Pancreas (tissue), 10 donors: Measurements from ENCODE around the gene AIRE. TPM values are rescaled to one million over a fixed set of nuclear protein-coding genes. Genes with fewer than 3 reads are reported as not detected.
"Not testable (repeated sequence)": the region's sequence is repeated elsewhere in the genome, so short reads cannot be mapped to it uniquely, and the experiment has no call there.

ENCODE experiments used
- ATAC-seq, 4 donors: fragments of 200-7000 bp; cut with Tn5 transposase; one replicate each; pipeline versions ENCODE4 v1.8.0 to v1.9.1; 2020; ENCODE audit warnings: mild to moderate bottlenecking in 4 of 4, moderate library complexity in 4 of 4
- DNase-seq, 6 donors: peaks; one replicate each; pipeline ENCODE4 v3.0.0-alpha.2; 2020
- FAIRE-seq: peaks from 2 replicates; lab custom pipeline; 2012; peaks lifted over from hg19 to GRCh38; lab: Jason Lieb, UNC
- H3K27ac ChIP-seq, 4 donors: fragments of 200-600 bp; sonication (generic); 1 replicate in 3 of 4; 2 replicates in 1 of 4; pipeline versions ENCODE4 v1.5.0 to v1.8.0; 2020
- H3K27me3 ChIP-seq, 4 donors: fragments of 200-600 bp; one replicate each; pipeline ENCODE4 v1.8.0; 2021
- H3K36me3 ChIP-seq, 3 donors: fragments of 200-600 bp; sonication (generic) in 1 of 3; one replicate each; pipeline versions ENCODE4 v1.5.0 to v1.8.0; 2020 to 2021
- H3K4me1 ChIP-seq, 3 donors: fragments of 200-600 bp; one replicate each; pipeline ENCODE4 v1.8.0; 2021
- H3K4me3 ChIP-seq, 4 donors: fragments of 200-600 bp; sonication (generic) in 2 of 4; one replicate each; pipeline versions ENCODE4 v1.5.0 to v1.8.0; 2020 to 2021
- H3K9me3 ChIP-seq, 4 donors: fragments of 200-600 bp; one replicate each; pipeline ENCODE4 v1.8.0; 2021
- WGBS, 2 donors: extraction: QIAGEN DNeasy Blood & Tissue Kit; methylation state at CpG; one replicate each; pipeline ENCODE4 v1.1.7; 2013; 5-methylcytosine and 5-hydroxymethylcytosine counted together
- intact Hi-C, 3 donors: fragments of 100-400 bp; cut with DNase I; formaldehyde crosslinking; loops; one replicate each; pipeline versions ENCODE4 v1.11.1 to v1.14.2; 2022
- polyA plus RNA-seq, 2 donors: library from polyadenylated mRNA; stranded (reverse); fragments of 200-250 nt; gene quantifications; one replicate each; pipeline ENCODE4 v1.2.3, GENCODE V29; 2013
- total RNA-seq, 6 donors: library from RNA; stranded (reverse); fragmentation: NEBNext Ultra II Directional in 4 of 6; extraction: Animal tissue kit (Norgen Biotek cat#: 25700) in 4 of 6; gene quantifications; one replicate each; pipeline versions ENCODE4 v1.2.1 to v1.2.4, GENCODE V29; 2021 to 2023
- TF ChIP-seq, protein P1 (sequence below), 4 donors: fragments of 200-600 bp; sonication (generic) in 3 of 4; IDR thresholded peaks; one replicate each; pipeline versions ENCODE4 v1.5.0 to v1.8.0; 2021; ENCODE audit warnings: antibody characterized with exemption in 4 of 4
- donor health status: healthy with polysubstance abuse.
- donor health status: DM: no; HTN: no; CAD: no; lungs with moderate emphysema.
- donor health status: DM: no; HTN: no; CAD: no.
- donor health status: control.
- donor health status: control.
- donor health status: Bipolar disorder and iron deficiency.
- donor health status: DM: yes; HTN: yes; CAD: no.
- donor health status: DM: no; HTN: no; CAD: no.
- donor health status: DM: no; HTN: no; CAD: no.
- donor health status: DM: yes; HTN: yes; CAD: no.

AIRE gene
- total RNA-seq (not detected), polyA plus RNA-seq (under 1 TPM in 1 of 2 donors, not detected in 1; 0.02 TPM)

DNA sequence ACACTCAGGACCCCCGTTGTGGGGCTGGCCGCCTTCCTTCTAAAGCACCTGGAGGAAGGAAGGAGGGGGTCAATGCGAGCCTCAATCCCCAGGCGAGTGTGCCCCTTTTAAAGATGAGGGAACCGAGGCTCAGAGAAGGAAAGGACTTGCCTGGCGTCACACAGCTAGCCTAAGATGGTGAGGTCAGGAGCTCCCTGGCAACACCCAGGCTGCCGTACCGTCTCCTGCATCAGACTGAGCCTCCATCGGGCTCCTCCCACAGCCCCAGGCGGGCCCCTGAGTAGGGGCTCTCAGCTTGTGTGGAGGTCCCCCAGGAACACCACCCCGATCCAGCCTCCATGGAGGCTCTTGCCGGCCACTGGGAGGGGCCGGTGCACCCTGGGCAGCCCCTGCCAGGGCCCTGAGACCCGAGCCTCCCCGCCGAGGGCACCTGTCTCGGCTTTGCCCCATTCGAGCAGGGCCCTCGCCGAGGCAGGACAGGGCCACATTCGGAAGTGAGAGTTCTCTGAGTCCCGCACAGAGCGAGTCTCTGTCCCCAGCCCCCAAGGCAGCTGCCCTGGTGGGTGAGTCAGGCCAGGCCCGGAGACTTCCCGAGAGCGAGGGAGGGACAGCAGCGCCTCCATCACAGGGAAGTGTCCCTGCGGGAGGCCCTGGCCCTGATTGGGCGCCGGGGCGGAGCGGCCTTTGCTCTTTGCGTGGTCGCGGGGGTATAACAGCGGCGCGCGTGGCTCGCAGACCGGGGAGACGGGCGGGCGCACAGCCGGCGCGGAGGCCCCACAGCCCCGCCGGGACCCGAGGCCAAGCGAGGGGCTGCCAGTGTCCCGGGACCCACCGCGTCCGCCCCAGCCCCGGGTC is at the start of gene AIRE:
Gene AIRE (plus strand): TSS at position 739 of the 855 bp plus-strand sequence. CDS start 131 bp downstream, outside the sequence.
- WGBS, 2 donors = 21 to 32% methylated on average over 34 to 56 of the region's 56 CpGs
- intact Hi-C loops = no loop called here
- FAIRE-seq (no peak), DNase-seq (peak in 3 of 6 donors; percentile 27 to 60 (median 60)), ATAC-seq (peak in 3 of 4 donors; percentile 34 to 64 (median 44))
- Histone ChIP-seq H3K4me3 (peak within 1 kb of the TSS in 1 of 4 donors; percentile 27), H3K27me3 (no peaks in the 10 kb centered on the region), H3K36me3 (no peaks in the 10 kb centered on the region), H3K9me3 (no peaks in the 10 kb centered on the region), H3K4me1 (no peaks in the 10 kb centered on the region), H3K27ac (no peak within 1 kb of the TSS)
- TF ChIP-seq, protein P1, sequence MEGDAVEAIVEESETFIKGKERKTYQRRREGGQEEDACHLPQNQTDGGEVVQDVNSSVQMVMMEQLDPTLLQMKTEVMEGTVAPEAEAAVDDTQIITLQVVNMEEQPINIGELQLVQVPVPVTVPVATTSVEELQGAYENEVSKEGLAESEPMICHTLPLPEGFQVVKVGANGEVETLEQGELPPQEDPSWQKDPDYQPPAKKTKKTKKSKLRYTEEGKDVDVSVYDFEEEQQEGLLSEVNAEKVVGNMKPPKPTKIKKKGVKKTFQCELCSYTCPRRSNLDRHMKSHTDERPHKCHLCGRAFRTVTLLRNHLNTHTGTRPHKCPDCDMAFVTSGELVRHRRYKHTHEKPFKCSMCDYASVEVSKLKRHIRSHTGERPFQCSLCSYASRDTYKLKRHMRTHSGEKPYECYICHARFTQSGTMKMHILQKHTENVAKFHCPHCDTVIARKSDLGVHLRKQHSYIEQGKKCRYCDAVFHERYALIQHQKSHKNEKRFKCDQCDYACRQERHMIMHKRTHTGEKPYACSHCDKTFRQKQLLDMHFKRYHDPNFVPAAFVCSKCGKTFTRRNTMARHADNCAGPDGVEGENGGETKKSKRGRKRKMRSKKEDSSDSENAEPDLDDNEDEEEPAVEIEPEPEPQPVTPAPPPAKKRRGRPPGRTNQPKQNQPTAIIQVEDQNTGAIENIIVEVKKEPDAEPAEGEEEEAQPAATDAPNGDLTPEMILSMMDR (IDR thresholded peaks at IDR 0.05) = no peak

DNA sequence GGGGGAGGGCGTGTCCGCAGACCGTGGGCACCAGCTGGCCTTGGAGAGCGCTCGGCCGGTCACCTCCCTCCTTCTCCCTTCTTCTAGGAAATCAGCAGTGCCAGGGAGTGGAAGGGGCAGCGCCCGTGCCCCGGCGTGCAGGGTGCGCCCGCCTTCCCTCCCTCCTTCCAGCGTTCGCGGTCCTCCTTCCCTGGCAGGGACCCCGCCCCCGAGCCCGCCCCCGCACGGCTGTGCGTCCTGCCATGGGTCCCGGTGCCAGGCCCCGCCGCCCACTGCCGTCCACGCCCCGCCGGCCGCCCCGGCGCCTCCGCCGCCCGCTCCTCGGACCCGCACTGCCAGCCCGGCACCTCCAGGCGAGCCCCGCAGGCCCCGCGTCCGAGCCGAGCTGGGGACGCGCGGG is 45.3 kb upstream of the AIRE start:
- H3K4me1 ChIP-seq, FAIRE-seq, DNase-seq, H3K9me3 ChIP-seq, intact Hi-C loops, H3K27me3 ChIP-seq, H3K4me3 ChIP-seq, H3K36me3 ChIP-seq, H3K27ac ChIP-seq: not testable (repeated sequence)
- peak; percentile 25 to 69 (median 58) for ATAC-seq
- no CpG with 5 or more reads among the region's 46 CpGs for WGBS, 2 donors

DNA sequence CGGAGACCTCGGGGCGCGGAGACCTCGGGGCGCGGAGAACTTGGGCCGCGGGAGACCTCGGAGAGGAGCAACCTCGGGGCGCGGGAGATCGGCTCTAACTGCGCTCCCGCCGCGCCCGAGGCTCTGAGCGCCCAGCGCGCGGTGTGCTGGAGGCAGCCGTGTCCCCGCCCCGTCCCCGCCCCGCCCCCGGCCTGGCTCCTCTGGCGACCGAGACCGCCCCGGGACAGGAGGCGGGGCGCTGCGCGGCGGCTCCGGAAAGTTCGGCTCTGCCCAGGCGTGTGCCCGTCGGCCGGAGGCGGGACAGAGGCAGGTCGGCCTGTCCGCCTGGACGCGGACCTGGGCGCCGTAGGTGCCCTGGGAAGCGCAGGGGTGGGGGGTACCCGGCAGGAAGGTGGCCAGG is 44.8 kb upstream of the AIRE start, which contains the start of gene ICOSLG:
Gene ICOSLG (minus strand): TSS at position 102 of the 400 bp plus-strand sequence. CDS start 126 bp downstream, outside the sequence.
- peak; percentile 84 to 91 (median 86) for ATAC-seq

DNA sequence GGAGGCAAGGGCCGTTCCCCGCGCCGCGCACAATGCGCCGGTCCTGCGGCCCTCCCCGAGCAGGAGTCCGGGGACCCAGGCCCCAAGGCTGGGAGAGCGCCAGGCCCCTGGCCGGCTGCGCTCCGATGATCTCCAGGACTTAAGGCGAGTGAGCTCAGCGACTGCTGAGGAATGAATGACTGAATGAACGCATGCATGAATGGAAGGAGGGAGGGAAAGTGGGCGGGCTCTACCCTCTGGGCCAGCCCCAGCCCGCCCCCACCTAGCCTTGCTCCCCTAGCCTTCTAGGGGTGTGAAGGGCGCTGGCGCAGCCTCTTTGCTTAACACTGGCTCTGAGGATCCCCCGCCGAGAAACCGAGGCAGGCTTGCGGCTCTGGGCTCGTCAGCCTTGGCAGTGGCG is 44.4 kb upstream of the AIRE start:
- H3K9me3 ChIP-seq, H3K27ac ChIP-seq, H3K36me3 ChIP-seq, H3K4me3 ChIP-seq, FAIRE-seq, DNase-seq, intact Hi-C loops, H3K4me1 ChIP-seq, H3K27me3 ChIP-seq: not testable (repeated sequence)
- WGBS, 2 donors = no CpG with 5 or more reads among the region's 27 CpGs
- ATAC-seq = peak; percentile 19 to 47 (median 36)

More for the DNA sequence above, 44.8 kb upstream of the AIRE start, which contains the start of gene ICOSLG:
- H3K4me3 ChIP-seq, H3K27ac ChIP-seq, H3K9me3 ChIP-seq, DNase-seq, FAIRE-seq, H3K36me3 ChIP-seq, H3K4me1 ChIP-seq, intact Hi-C loops, H3K27me3 ChIP-seq: not testable (repeated sequence)
- WGBS, 2 donors = no CpG with 5 or more reads among the region's 53 CpGs

DNA sequence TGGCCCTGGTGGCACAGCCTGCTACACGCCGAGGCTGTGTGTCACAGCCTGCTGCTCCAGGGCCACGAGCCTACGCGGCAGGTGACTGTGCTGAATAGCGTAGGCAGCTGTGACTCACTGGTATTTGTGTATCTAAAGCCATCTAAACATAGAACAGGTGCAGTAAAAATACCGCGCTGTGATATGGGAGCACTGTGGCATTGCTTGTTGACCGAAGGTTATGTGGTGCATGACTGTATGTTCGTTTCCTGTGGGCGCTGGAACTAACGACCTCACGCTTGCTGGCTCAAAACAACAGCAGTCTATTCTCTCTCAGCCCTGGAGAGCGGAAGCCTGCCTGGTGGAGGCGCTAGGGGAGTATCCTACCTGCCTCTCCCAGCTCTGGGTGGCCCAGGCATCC is 41.7 kb upstream of the AIRE start:
- H3K27me3 ChIP-seq, H3K27ac ChIP-seq, H3K9me3 ChIP-seq, intact Hi-C loops, H3K4me1 ChIP-seq, FAIRE-seq, H3K4me3 ChIP-seq, H3K36me3 ChIP-seq, DNase-seq: not testable (repeated sequence)
- peak; percentile 37 to 71 (median 54) for ATAC-seq
- no CpG with 5 or more reads among the region's 15 CpGs for WGBS, 2 donors

DNA sequence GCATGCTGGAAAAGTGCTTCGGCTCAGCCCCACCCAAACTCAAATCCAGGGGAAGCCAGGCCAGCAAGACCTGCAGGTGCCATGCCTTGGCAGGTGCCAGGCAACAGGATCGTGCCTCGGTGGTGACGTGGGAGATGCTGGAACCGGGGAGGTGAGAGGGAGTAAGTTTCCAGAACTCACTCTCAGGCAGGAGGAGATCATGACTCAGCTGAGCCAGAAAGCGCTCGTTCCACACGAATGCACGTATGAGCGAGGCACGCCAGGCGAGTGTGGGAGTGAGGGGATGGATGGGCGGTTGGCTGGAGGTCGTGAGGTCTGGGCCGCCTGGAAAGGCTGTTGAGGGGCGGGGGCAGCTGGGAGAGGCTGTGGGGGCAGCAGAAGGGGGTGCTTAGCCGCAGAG is 37.8 kb upstream of the AIRE start:
- ATAC-seq, DNase-seq, FAIRE-seq, H3K9me3 ChIP-seq, H3K4me1 ChIP-seq, H3K4me3 ChIP-seq, H3K27ac ChIP-seq, H3K27me3 ChIP-seq, H3K36me3 ChIP-seq, intact Hi-C loops: not testable (repeated sequence)
- no CpG with 5 or more reads among the region's 17 CpGs for WGBS, 2 donors

DNA sequence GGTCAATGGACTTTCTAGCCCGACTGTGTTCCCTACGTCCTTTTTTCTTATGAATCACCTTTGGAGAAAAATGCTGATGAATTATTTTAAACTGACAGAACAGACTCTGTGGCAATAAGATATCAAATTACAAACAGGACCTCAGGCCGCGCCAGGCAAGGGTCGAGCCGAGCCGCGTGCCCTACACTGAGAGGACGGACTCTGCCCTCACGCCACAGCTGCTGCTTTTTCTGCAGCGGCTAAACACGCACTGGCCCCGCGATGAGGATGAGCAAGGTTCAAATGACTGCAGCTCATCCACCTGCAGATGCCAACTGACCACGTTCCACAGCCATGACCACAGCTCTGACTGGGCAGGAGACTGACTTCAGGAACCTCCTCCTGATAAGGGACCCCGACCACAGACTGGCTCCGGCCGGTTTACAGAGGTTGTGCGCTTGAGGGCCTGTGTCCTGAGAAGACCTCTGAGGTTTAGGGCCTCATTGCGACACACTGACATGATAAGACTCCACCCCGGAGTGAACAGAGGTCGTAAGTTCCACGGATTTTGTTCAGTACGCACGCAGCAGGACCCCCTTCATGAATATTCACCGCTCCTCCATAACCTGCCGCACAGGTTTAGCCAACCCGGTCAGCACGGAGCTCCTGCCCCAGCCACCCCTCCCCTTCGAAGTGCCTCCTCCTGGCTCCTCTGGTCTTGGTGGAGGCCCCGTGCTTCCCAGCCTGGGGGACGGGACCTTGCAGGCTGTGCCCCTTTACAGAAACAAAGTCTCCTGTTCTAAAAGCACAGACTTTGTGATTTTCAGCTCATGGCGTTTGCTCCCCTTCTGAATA is 36.3 kb upstream of the AIRE start:
- H3K27ac ChIP-seq, H3K36me3 ChIP-seq, H3K9me3 ChIP-seq, intact Hi-C loops, FAIRE-seq, H3K4me3 ChIP-seq, DNase-seq, H3K4me1 ChIP-seq, H3K27me3 ChIP-seq: not testable (repeated sequence)
- peak in 3 of 4 donors; percentile 39 to 62 (median 52) for ATAC-seq
- WGBS, 2 donors = no CpG with 5 or more reads among the region's 33 CpGs
